Mucosa of stomach (tissue), 1 donor: ENCODE results near the gene CTCF.

Source experiments
- H3K27me3 ChIP-seq: one replicate; pipeline ENCODE4 v1.7.0; 2013; ENCODE audit warnings: mild to moderate bottlenecking, low read length; ENCODE audit not compliant: control insufficient read depth, insufficient read depth
- H3K36me3 ChIP-seq: one replicate; pipeline ENCODE4 v1.7.0; 2013; ENCODE audit warnings: low read length; ENCODE audit not compliant: control insufficient read depth, insufficient read depth
- H3K4me1 ChIP-seq: one replicate; pipeline ENCODE4 v1.7.0; 2013; ENCODE audit warnings: mild to moderate bottlenecking, low read length; ENCODE audit not compliant: control insufficient read depth, insufficient read depth
- H3K4me3 ChIP-seq: one replicate; pipeline ENCODE4 v1.7.0; 2013; ENCODE audit warnings: low read length
- H3K9ac ChIP-seq: one replicate; pipeline ENCODE4 v1.7.0; 2013; ENCODE audit warnings: mild to moderate bottlenecking, low read length, moderate library complexity
- H3K9me3 ChIP-seq: one replicate; pipeline ENCODE4 v1.7.0; 2013; ENCODE audit warnings: mild to moderate bottlenecking, low read length, moderate library complexity; ENCODE audit not compliant: control insufficient read depth
- donor health status: Pancreatic carcinoma.

Gene CTCF

DNA sequence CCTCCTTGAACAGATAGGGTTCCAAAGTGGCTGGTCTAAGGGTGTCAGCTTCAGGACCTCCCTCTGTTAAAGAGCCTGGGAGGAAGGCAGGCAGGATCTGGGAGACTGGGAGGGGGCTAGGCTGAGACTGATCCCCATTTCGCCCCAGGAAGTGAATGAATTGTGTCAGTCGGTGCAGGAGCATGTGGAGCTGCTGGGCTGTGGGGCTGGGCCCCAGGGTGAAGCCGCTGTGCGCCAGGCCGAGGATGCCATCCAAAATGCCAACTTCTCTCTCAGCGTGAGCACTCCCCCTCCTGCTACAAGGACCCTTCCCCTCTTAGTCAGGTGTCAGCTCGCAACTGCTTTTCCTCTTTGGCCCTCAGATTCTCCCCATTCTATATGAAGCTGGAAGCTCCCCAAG, 88.7 kb downstream of the CTCF start:
- peaks cover 91% of the 10 kb centered on the region for H3K27me3 ChIP-seq

DNA sequence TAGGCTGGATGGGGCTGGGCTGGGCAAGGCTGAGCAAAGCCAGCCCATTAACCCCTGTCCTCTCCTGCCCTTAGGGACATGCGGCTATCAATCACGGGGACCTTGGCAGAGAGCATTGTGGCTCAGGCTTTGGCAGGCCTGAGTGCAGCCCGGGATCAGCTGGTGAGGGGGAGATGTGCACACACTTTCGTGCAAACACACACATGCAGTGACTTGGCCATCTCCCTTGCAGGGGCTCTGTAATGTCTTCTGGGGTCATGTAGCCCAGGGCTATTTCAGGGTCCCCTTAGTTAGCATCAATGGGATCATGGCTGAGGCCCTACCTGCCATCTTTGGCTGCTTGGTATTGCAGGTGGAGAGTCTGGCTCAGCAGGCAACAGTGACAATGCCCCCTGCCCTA, 89.5 kb downstream of the CTCF start:
- Histone ChIP-seq H3K36me3 (no peaks in the 10 kb centered on the region), H3K9ac (no peak overlapping the region), H3K4me1 (peaks cover 17% of the 10 kb centered on the region), H3K9me3 (no peaks in the 10 kb centered on the region), H3K27me3 (peaks cover 84% of the 10 kb centered on the region), H3K4me3 (no peak overlapping the region)

More for the DNA sequence above, 88.7 kb downstream of the CTCF start:
- H3K9ac ChIP-seq, result no peak overlapping the region
- H3K4me3 ChIP-seq, result no peak overlapping the region
- H3K9me3 ChIP-seq, result no peaks in the 10 kb centered on the region
- H3K4me1 ChIP-seq, result peaks cover 17% of the 10 kb centered on the region
- H3K36me3 ChIP-seq, result no peaks in the 10 kb centered on the region

- no peak overlapping the region for H3K4me3 ChIP-seq
- peaks cover 78% of the 10 kb centered on the region for H3K27me3 ChIP-seq
- H3K9ac ChIP-seq, result no peak overlapping the region
- H3K9me3 ChIP-seq, result no peaks in the 10 kb centered on the region
- H3K36me3 ChIP-seq, result no peaks in the 10 kb centered on the region
- H3K4me1 ChIP-seq, result peaks cover 17% of the 10 kb centered on the region
Measured at GRCh38 chr16:67652578-67653127, 90.3 kb downstream of the CTCF start.

DNA sequence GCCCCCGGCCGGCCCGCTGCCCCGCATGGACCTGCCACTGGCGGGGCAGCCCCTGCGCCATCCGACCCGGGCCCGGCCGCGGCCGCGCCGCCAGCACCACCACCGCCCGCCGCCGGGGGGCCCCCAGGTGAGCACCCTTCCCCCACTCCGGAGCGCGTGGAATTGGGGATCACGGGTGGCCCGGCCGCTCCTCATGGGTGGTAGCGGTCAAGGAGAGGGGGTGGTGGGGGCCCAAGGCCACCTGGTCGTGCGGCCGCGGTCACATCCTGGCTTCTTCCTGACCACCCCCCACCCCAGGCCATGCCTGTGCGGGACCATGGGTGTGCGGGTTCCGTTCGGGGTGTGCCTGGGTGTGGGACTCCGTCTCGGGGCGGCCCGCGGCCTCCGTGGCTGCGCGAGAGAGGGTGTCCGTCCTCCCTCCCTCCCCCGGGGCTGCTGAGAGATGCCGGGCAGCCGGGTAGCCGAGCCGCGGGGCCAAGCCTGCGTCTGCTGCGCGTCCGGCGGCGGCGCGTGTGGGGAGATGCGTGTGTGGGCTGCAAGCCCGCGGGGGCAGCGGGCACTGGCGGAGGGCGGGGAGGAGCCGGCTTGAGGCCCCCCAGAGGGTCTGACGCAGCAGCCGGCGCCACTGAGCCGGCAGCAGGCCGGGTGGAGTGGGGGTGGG, 90.9 kb downstream of the CTCF start:
- Histone ChIP-seq H3K9me3 (no peaks in the 10 kb centered on the region), H3K9ac (no peak overlapping the region), H3K4me3 (no peak overlapping the region), H3K4me1 (peaks cover 15% of the 10 kb centered on the region), H3K36me3 (no peaks in the 10 kb centered on the region), H3K27me3 (peaks cover 71% of the 10 kb centered on the region)

DNA sequence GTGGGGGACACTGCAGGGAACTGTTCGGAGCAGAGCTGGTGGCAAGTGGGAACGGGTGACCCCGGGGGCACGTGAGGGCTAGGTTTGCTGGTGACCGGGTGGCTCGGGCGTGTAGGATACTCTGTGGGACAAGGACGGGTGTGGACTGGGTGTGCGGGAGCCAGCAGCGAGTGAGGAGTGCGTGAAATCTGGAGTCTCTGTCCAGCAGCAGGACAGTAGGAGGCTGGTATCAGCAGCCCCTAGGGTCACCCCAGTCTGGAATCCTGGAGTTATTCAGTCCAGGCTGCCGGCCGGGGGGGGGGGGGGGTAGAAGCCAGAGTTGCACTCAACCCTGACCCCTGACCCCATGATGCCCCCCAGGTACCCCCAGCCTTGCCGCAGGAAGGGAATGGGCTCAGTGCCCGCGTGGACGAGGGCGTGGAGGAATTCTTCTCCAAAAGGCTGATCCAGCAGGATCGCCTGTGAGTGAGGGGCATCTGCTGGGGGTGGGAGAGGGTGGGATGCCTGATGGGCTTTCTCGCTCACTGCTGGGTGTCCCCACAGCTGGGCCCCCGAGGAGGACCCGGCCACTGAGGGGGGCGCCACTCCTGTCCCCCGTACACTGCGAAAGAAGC, 91.6 kb downstream of the CTCF start:
- H3K4me1 ChIP-seq, result peaks cover 13% of the 10 kb centered on the region
- no peak overlapping the region for H3K4me3 ChIP-seq
- no peaks in the 10 kb centered on the region for H3K9me3 ChIP-seq
- peaks cover 65% of the 10 kb centered on the region for H3K27me3 ChIP-seq
- no peaks in the 10 kb centered on the region for H3K36me3 ChIP-seq
- H3K9ac ChIP-seq, result no peak overlapping the region

- peaks cover 13% of the 10 kb centered on the region for H3K4me1 ChIP-seq
- H3K9ac ChIP-seq, result no peak overlapping the region
- H3K36me3 ChIP-seq, result no peaks in the 10 kb centered on the region
- H3K27me3 ChIP-seq, result peaks cover 59% of the 10 kb centered on the region
- H3K4me3 ChIP-seq, result no peak overlapping the region
- no peaks in the 10 kb centered on the region for H3K9me3 ChIP-seq
Measured at GRCh38 chr16:67654403-67654911, 92.1 kb downstream of the CTCF start.

- H3K27me3 ChIP-seq, result peaks cover 50% of the 10 kb centered on the region
- no peak overlapping the region for H3K9ac ChIP-seq
- no peaks in the 10 kb centered on the region for H3K36me3 ChIP-seq
- H3K9me3 ChIP-seq, result no peaks in the 10 kb centered on the region
- H3K4me3 ChIP-seq, result no peak overlapping the region
- H3K4me1 ChIP-seq, result peaks cover 12% of the 10 kb centered on the region
Measured at GRCh38 chr16:67655363-67655762, 93.0 kb downstream of the CTCF start.

- Histone ChIP-seq H3K9ac (no peak overlapping the region), H3K4me3 (no peak overlapping the region), H3K27me3 (peaks cover 39% of the 10 kb centered on the region), H3K4me1 (peaks cover 18% of the 10 kb centered on the region), H3K36me3 (no peaks in the 10 kb centered on the region), H3K9me3 (no peaks in the 10 kb centered on the region)
Measured at GRCh38 chr16:67656344-67657016, 94.2 kb downstream of the CTCF start.

- peaks cover 20% of the 10 kb centered on the region for H3K4me1 ChIP-seq
- no peak overlapping the region for H3K9ac ChIP-seq
- H3K36me3 ChIP-seq, result no peaks in the 10 kb centered on the region
- no peak overlapping the region for H3K4me3 ChIP-seq
- peaks cover 33% of the 10 kb centered on the region for H3K27me3 ChIP-seq
- H3K9me3 ChIP-seq, result no peaks in the 10 kb centered on the region
Measured at GRCh38 chr16:67657017-67657608, 94.8 kb downstream of the CTCF start.

DNA sequence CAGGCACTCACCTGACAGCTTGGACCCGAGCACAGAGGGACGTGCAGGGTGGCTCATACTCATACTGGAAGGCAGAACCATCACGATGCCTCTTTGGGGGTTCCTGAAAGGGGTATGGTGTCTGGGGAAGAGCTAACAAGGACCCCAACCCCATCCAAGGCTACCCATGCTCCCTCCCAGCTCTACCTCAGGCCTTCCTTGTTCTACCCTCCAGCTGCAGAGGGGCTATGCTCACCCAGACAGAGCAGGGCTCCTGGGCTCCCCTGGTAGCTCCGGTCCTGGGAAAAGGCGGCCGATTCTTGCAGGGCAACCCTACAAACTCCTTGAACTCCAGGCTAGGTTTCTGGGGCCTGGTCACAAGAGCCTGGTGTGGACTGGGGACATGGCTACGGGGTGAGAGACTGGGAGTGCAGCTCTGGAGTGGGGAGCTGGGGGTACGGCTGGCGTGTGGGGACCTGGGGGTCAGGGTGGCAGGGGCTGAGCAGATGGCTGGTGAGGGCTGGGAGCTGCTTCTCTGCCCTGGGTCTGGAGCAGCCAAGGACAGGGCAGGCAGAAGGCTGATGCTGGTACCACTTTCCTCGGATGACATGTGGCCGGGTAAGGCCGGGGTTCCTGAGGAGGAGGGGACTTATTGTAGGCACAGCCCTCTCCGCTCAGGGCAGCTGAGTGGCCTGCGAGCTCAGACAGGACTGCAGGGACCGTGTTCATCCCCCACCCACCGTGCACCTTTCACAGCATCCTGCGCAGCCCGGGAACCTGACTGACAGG, 95.6 kb downstream of the CTCF start:
- no peak overlapping the region for H3K4me3 ChIP-seq
- H3K36me3 ChIP-seq, result no peaks in the 10 kb centered on the region
- H3K27me3 ChIP-seq, result peaks cover 29% of the 10 kb centered on the region
- no peaks in the 10 kb centered on the region for H3K9me3 ChIP-seq
- H3K4me1 ChIP-seq, result peaks cover 20% of the 10 kb centered on the region
- H3K9ac ChIP-seq, result no peak overlapping the region

DNA sequence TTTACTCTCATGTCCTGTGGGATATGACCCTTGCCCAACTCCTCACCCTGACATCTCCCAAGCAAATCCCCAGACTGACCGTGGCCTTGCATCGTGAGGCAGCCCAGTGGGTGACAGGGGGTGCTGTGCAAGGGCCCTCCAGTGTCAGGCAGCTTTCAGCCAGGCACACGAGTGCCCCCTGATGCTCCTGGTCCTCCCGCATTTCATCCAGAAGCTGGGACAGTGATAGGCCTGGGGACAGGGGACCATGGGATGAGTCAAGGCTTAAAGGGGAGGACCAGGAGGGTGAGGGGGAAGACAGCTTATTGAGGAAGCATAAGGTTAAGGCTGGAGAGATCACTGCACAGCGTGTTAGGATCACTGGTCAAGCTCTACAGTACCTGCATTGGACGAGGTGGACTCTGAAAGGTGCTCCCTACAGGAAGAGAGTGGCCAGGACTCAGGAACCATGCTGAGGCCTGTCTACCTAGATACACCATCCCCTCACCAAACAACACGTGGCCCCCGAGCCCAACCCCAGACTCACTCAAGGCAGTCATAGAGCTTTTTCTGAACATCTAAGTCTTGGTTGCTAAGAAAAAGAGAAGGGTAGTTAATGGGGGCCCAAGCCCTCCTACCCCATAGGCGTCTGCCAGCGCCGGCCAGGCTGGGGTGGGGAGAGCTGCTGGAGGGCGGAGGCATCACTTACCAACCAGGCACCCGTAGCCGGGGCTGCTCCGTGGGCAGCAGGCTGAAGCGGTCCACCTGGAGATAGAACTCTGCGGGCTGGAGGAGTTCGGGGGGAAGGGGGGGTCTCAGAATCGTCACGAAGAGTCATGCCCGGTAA, 96.7 kb downstream of the CTCF start:
- Histone ChIP-seq H3K9ac (peak overlapping the region; percentile 72), H3K9me3 (no peaks in the 10 kb centered on the region), H3K36me3 (no peaks in the 10 kb centered on the region), H3K4me1 (peaks cover 15% of the 10 kb centered on the region), H3K4me3 (peak overlapping the region; percentile 78), H3K27me3 (peaks cover 19% of the 10 kb centered on the region)
